ENCODE results near the gene KAZN. TPM values are rescaled to one million over a fixed set of nuclear protein-coding genes. Genes with fewer than 3 reads are reported as not detected.

Gene KAZN
- polyA plus RNA-seq, 2 of the 4 experiments (the other 2 are of a cell fraction) = 1.3 to 1.9 TPM

DNA sequence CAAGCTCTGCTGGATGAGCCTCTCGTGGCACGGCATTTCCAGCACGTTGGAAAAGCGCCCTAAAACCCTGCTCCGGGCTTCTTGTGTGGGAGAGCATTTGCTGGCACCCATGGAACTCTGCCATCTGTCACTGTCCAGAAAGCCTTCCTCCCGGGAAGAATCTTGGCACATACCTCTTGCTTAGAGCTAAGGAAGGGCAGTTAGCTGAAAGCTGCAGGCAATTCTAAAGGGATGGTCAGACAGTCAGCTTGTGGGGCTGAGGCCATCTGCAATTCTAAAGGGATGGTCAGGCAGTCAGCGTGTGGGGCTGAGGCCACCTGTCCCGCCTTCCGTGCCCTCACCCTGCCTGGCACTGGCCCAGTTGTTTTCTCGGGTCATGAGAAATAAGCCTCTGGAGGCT is 416.0 kb downstream of the KAZN start:
- Histone ChIP-seq H3K4me1 (no peaks in the 10 kb centered on the region), H3K4me3 (no peak overlapping the region), H3K9me3 (no peaks in the 10 kb centered on the region), H3K27ac (no peak overlapping the region), H3K4me2 (no peak overlapping the region)
- DNase-seq (ENCODE audit: low read depth in 1 of 2, low spot score in 1 of 2) (no peak), FAIRE-seq (no peak), ATAC-seq (no peak)
- POLR2A ChIA-PET = no interaction called here
- no peak for TF ChIP-seq ZC3H11A (IDR thresholded peaks at IDR 0.05)
- no peak for TF ChIP-seq NFE2L2 (conservative IDR thresholded peaks at IDR 0.05; ENCODE audit: low read length)
- TF ChIP-seq, protein P1, sequence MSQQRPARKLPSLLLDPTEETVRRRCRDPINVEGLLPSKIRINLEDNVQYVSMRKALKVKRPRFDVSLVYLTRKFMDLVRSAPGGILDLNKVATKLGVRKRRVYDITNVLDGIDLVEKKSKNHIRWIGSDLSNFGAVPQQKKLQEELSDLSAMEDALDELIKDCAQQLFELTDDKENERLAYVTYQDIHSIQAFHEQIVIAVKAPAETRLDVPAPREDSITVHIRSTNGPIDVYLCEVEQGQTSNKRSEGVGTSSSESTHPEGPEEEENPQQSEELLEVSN (IDR thresholded peaks at IDR 0.05; ENCODE audit: borderline replicate concordance, low read depth) = no peak
- 66% methylated on average over 10 of the region's 10 CpGs for WGBS (ENCODE audit: missing lambda C conversion rate)
- CTCF ChIA-PET = interaction anchor here (1.5 kb wide), 1 partner anchor 13 kb away, joined by 4 read pairs; no protein-coding TSS in a partner anchor

- ChIA-PET POLR2A (no interaction called here), CTCF (interaction anchor here (1.2 to 1.5 kb wide), 2 partner anchors 11 to 12 kb away, joined by 3 to 4 read pairs; no protein-coding TSS in a partner anchor)
- DNase-seq (ENCODE audit: low read depth in 1 of 2, low spot score in 1 of 2) = no peak
- Histone ChIP-seq H3K4me3 (no peak overlapping the region), H3K9me3 (no peaks in the 10 kb centered on the region), H3K4me2 (no peak overlapping the region), H3K4me1 (no peaks in the 10 kb centered on the region), H3K27ac (no peak overlapping the region)
- no peak for ATAC-seq
- WGBS (ENCODE audit: missing lambda C conversion rate) = 75% methylated on average over 9 of the region's 9 CpGs
- no peak for FAIRE-seq
- no peak for TF ChIP-seq BHLHE40 (IDR thresholded peaks at IDR 0.05; ENCODE audit: low read depth, low read length)
- no peak for TF ChIP-seq FOSB (CRISPR knock-in tag; IDR thresholded peaks at IDR 0.05)
- no peak for TF ChIP-seq HDAC2 (IDR thresholded peaks at IDR 0.05)
- TF ChIP-seq EP300 (IDR thresholded peaks at IDR 0.05) = no peak
- no peak for TF ChIP-seq PHF8 (IDR thresholded peaks at IDR 0.05; ENCODE audit: borderline replicate concordance, low read depth)
- no peak for TF ChIP-seq SREBF2 (IDR thresholded peaks at IDR 0.05)
- no peak for TF ChIP-seq RAD21 (conservative IDR thresholded peaks at IDR 0.05 in 1 of 2, IDR thresholded peaks at IDR 0.05 in 1 of 2)
- TF ChIP-seq, protein P2, sequence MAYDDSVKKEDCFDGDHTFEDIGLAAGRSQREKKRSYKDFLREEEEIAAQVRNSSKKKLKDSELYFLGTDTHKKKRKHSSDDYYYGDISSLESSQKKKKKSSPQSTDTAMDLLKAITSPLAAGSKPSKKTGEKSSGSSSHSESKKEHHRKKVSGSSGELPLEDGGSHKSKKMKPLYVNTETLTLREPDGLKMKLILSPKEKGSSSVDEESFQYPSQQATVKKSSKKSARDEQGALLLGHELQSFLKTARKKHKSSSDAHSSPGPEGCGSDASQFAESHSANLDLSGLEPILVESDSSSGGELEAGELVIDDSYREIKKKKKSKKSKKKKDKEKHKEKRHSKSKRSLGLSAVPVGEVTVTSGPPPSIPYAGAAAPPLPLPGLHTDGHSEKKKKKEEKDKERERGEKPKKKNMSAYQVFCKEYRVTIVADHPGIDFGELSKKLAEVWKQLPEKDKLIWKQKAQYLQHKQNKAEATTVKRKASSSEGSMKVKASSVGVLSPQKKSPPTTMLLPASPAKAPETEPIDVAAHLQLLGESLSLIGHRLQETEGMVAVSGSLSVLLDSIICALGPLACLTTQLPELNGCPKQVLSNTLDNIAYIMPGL (CRISPR knock-in tag; IDR thresholded peaks at IDR 0.05; ENCODE audit: borderline replicate concordance) = no peak
- TF ChIP-seq ZSCAN20 (CRISPR knock-in tag; IDR thresholded peaks at IDR 0.05) = no peak
- no peak for TF ChIP-seq NFE2L2 (conservative IDR thresholded peaks at IDR 0.05; ENCODE audit: low read length)
- no peak for TF ChIP-seq KDM5A (IDR thresholded peaks at IDR 0.05)
- no peak for TF ChIP-seq JUN (IDR thresholded peaks at IDR 0.05)
- TF ChIP-seq POLR2A (IDR thresholded peaks at IDR 0.05; ENCODE audit: low read length) = no peak
- no peak for TF ChIP-seq ZFP36 (IDR thresholded peaks at IDR 0.05; ENCODE audit: borderline replicate concordance, partially characterized antibody)
- no peak for TF ChIP-seq ELK1 (IDR thresholded peaks at IDR 0.05; ENCODE audit: low read depth, low read length)
- TF ChIP-seq, protein P3, sequence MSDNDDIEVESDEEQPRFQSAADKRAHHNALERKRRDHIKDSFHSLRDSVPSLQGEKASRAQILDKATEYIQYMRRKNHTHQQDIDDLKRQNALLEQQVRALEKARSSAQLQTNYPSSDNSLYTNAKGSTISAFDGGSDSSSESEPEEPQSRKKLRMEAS (IDR thresholded peaks at IDR 0.05) = no peak
- TF ChIP-seq KDM1A (IDR thresholded peaks at IDR 0.05; ENCODE audit: low read depth) = no peak
Observed at GRCh38 chr1:15016001-15016400, 417.5 kb downstream of the KAZN start.

DNA sequence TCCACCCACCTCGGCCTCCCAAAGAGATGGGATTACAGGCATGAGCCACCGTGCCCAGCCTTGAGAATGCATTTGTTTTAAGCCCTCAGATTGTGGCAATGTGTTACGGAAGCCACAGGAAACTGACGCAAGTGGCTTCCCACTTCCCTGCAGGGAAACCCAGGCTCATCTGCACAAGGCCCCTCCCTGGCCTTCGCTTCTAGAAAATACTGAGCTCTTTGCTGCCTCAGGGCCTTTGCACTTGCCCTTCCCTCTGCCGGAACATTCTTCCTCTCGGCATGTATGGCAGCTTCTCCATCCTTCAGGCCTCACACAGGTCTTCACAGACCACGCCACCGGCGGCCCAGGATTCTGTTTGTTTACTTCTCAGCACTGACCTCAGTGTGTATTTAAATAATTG is 418.0 kb downstream of the KAZN start:
- TF ChIP-seq RNF2 (IDR thresholded peaks at IDR 0.05; ENCODE audit: borderline replicate concordance, low read depth) = no peak
- H3K9me3 ChIP-seq = no peaks in the 10 kb centered on the region
- ChIA-PET CTCF (interaction anchor here (0.6 to 1.2 kb wide), 2 partner anchors 10 to 707 kb away, joined by 3 read pairs; no protein-coding TSS in a partner anchor), POLR2A (no interaction called here)
- H3K27ac ChIP-seq = no peak overlapping the region
- 87% methylated on average over 9 of the region's 10 CpGs for WGBS (ENCODE audit: missing lambda C conversion rate)
- no peaks in the 10 kb centered on the region for H3K4me1 ChIP-seq
- H3K4me3 ChIP-seq = no peak overlapping the region
- ATAC-seq (no peak), FAIRE-seq (no peak), DNase-seq (ENCODE audit: low read depth in 1 of 2, low spot score in 1 of 2) (no peak)
- H3K4me2 ChIP-seq = no peak overlapping the region

Measured in A549 (cell line).